ENCODE data around the gene FGF11.

DNA sequence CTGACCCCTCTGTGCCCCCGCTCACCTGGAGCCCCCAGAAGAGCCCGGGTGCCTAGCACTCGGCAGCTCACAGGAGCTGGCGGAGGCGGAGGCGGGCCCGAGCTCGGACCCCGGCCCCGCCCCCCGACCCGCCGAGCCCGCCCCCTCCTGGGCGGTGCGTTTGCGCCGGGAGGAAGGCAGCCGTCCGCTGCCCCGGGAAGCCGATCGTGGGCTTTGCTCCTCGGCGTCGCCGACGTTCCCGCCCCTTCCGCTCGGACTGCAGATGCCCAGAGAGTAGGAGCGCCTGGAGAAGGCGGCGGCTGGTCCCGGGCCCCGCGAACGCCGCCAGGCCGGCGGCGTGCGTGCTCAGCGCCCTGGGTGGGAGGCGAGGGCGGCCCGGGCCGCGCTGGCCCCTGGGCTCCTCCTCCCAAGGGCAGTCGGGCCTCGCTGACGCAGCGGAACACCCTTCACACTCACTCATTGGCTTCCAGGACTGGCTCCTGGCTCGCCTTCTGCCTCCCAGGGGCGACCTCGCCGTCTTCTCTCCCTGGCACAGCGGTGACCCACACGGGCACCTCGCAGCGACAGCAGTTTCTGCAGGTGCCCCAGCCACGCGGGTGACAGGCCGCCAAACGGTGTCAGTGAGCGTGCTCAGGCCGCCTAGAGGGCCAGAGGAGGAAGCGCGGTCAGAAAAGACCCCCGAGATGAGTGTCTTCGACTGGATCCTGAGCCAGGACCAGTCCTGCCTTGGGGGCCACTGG, 44.7 kb upstream of the FGF11 start, which contains the start of gene PLSCR3:
- TF ChIP-seq, protein P1, sequence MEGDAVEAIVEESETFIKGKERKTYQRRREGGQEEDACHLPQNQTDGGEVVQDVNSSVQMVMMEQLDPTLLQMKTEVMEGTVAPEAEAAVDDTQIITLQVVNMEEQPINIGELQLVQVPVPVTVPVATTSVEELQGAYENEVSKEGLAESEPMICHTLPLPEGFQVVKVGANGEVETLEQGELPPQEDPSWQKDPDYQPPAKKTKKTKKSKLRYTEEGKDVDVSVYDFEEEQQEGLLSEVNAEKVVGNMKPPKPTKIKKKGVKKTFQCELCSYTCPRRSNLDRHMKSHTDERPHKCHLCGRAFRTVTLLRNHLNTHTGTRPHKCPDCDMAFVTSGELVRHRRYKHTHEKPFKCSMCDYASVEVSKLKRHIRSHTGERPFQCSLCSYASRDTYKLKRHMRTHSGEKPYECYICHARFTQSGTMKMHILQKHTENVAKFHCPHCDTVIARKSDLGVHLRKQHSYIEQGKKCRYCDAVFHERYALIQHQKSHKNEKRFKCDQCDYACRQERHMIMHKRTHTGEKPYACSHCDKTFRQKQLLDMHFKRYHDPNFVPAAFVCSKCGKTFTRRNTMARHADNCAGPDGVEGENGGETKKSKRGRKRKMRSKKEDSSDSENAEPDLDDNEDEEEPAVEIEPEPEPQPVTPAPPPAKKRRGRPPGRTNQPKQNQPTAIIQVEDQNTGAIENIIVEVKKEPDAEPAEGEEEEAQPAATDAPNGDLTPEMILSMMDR (IDR thresholded peaks at IDR 0.05 in 4 of 5, conservative IDR thresholded peaks at IDR 0.05 in 1 of 5), result peak; percentile 32 to 61 (median 42)
- peak; percentile 93 for TF ChIP-seq POLR2A (IDR thresholded peaks at IDR 0.05)

All from gastrocnemius medialis (tissue), 4 donors.